Measurements from ENCODE around the gene VPS52. TPM values are rescaled to one million over a fixed set of nuclear protein-coding genes. Genes with fewer than 3 reads are reported as not detected.

VPS52 gene
- total and polyA plus RNA-seq, 9 of the 15 experiments (the other 6 are each of a cell fraction or from before 2014, with no cell fraction given), result 24.4 to 103 (median 40.2) TPM

DNA sequence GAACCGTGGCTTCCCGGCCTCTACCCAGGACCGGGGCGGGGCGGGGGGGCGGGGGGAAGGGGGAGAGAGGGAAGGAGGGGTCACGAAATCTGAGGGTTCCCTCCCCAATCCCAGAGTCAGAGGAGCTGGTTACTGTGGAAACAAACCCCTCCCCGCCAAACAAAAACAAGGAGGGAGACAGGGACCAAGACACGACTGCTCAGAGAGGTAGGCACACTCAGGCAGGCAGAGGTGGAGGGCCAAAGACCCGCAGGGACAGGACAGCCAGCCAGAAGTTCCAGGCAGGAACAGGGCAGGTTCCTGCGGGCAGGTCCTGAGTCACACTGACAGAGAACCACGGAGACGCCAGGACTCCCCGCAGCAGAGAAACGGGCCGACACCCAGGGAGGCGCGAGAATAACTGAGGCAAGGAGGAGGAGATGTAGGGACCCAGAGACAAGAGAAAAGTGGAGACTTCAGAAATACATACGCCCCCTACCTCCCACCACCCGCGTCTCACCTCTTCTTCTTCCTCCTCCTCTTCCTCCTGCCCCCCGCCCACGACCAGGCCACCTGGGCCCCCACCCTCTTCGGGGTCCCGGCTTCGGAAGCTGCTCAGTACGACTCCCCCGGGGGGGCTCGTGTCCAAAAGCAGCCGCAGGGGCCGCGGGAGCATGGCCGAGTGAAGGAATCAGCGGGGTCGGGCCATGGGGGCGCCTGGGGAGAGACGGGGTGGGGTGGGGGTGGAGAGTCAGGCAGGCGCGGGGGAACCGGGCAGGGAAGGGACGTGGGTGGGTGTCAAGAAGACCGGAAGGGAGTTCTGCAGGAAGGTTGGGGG, 26.5 kb upstream of the VPS52 start (continued):
- 0 out of 4 replicates have a peak, but pooled peaks of 1 of the 2 experiments have one; percentile 20 for TF ChIP-seq ZMIZ1 (IDR thresholded peaks at IDR 0.05; ENCODE audit: low read depth in 2 of 2, low read length in 2 of 2)
- TF ChIP-seq ATF1 (CRISPR knock-in tag; IDR thresholded peaks at IDR 0.05), result no peak
- no peak for TF ChIP-seq ATF1 (tag; IDR thresholded peaks at IDR 0.05)
- TF ChIP-seq SMAD4 (CRISPR knock-in tag; conservative IDR thresholded peaks at IDR 0.05), result peak; percentile 33
- TF ChIP-seq ZBTB8A (IDR thresholded peaks at IDR 0.05; ENCODE audit: partially characterized antibody), result no peak
- no peak for TF ChIP-seq ADNP (tag; IDR thresholded peaks at IDR 0.05)
- TF ChIP-seq SMARCA4 (IDR thresholded peaks at IDR 0.05), result peak; percentile 35; the same call in 1 of the 2 replicates
- no peak for TF ChIP-seq SMC3 (conservative IDR thresholded peaks at IDR 0.05; ENCODE audit: insufficient read depth, low read depth, low read length)
- TF ChIP-seq, protein P1, sequence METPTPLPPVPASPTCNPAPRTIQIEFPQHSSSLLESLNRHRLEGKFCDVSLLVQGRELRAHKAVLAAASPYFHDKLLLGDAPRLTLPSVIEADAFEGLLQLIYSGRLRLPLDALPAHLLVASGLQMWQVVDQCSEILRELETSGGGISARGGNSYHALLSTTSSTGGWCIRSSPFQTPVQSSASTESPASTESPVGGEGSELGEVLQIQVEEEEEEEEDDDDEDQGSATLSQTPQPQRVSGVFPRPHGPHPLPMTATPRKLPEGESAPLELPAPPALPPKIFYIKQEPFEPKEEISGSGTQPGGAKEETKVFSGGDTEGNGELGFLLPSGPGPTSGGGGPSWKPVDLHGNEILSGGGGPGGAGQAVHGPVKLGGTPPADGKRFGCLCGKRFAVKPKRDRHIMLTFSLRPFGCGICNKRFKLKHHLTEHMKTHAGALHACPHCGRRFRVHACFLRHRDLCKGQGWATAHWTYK (CRISPR knock-in tag; IDR thresholded peaks at IDR 0.05), result 0 out of 2 replicates have a peak, but pooled peaks have one; percentile 33
- no peak for TF ChIP-seq ETV5 (CRISPR knock-in tag; IDR thresholded peaks at IDR 0.05; ENCODE audit: low read depth)
- no peak for TF ChIP-seq ZNF668 (CRISPR knock-in tag; IDR thresholded peaks at IDR 0.05)
- peak in 1 of 2 experiments; percentile 27; a peak in 1 of 4 replicates for TF ChIP-seq ARNT (IDR thresholded peaks at IDR 0.05)
- peak; percentile 47; the same call in 1 of the 2 replicates for TF ChIP-seq FOXJ3 (CRISPR knock-in tag; IDR thresholded peaks at IDR 0.05)
- peak; percentile 73 to 78; a peak in 1 of 4 replicates for TF ChIP-seq SIN3A (IDR thresholded peaks at IDR 0.05; ENCODE audit: borderline replicate concordance in 2 of 2, control insufficient read depth in 1 of 2, low read depth in 2 of 2, low read length in 2 of 2)
- no peak for TF ChIP-seq HBP1 (CRISPR knock-in tag; IDR thresholded peaks at IDR 0.05)
- peak; percentile 18; the same call in 1 of the 2 replicates for TF ChIP-seq MXI1 (IDR thresholded peaks at IDR 0.05; ENCODE audit: low read depth, low read length)
